OCI-LY3 (cell line): Measurements from ENCODE around the gene NCAPG2.

ENCODE experiments used
- EZH2phosphoT487 ChIP-seq: fragments of 200-600 bp; shearing (Covaris generic); IDR thresholded peaks from 2 replicates; pipeline ENCODE4 v1.6.1; 2018; ENCODE audit warnings: antibody characterized with exemption, mixed run types, low read depth
- TF ChIP-seq, protein P1 (sequence below): fragments of 200-600, 300-600 bp; sonication (generic); IDR thresholded peaks from 2 replicates; pipeline ENCODE4 v1.5.1; 2014; ENCODE audit warnings: antibody characterized with exemption, low read length, low read depth

DNA sequence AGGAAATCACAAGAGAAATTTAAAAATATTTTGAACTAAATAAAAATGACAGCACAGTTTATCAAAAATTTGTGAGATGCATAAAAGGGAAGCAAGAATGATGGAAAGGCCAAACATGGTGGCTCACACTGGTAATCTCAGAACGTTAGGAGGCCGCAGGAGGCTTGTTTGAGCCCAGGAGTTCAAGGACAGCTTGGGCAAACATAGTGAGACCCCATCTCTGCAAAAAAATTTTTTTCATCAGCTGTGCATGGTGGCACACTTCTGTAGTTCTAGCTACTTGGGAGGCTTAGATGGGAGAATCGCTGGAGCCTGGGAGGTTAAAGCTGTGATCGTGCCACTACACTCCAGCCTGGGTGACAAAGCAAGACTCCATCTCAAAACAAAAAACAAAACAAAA is 62.5 kb downstream of the NCAPG2 start:
- TF ChIP-seq, protein P1, sequence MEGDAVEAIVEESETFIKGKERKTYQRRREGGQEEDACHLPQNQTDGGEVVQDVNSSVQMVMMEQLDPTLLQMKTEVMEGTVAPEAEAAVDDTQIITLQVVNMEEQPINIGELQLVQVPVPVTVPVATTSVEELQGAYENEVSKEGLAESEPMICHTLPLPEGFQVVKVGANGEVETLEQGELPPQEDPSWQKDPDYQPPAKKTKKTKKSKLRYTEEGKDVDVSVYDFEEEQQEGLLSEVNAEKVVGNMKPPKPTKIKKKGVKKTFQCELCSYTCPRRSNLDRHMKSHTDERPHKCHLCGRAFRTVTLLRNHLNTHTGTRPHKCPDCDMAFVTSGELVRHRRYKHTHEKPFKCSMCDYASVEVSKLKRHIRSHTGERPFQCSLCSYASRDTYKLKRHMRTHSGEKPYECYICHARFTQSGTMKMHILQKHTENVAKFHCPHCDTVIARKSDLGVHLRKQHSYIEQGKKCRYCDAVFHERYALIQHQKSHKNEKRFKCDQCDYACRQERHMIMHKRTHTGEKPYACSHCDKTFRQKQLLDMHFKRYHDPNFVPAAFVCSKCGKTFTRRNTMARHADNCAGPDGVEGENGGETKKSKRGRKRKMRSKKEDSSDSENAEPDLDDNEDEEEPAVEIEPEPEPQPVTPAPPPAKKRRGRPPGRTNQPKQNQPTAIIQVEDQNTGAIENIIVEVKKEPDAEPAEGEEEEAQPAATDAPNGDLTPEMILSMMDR = no peak
- TF ChIP-seq EZH2phosphoT487 = no peak
